ENCODE data around the gene C1orf159. TPM values are rescaled to one million over a fixed set of nuclear protein-coding genes. Genes with fewer than 3 reads are reported as not detected.

Gene C1orf159
- total and polyA plus RNA-seq, 2 of the 8 experiments (the other 6 are each of a cell fraction or from before 2014, with no cell fraction given) = 10.0 to 10.9 TPM

DNA sequence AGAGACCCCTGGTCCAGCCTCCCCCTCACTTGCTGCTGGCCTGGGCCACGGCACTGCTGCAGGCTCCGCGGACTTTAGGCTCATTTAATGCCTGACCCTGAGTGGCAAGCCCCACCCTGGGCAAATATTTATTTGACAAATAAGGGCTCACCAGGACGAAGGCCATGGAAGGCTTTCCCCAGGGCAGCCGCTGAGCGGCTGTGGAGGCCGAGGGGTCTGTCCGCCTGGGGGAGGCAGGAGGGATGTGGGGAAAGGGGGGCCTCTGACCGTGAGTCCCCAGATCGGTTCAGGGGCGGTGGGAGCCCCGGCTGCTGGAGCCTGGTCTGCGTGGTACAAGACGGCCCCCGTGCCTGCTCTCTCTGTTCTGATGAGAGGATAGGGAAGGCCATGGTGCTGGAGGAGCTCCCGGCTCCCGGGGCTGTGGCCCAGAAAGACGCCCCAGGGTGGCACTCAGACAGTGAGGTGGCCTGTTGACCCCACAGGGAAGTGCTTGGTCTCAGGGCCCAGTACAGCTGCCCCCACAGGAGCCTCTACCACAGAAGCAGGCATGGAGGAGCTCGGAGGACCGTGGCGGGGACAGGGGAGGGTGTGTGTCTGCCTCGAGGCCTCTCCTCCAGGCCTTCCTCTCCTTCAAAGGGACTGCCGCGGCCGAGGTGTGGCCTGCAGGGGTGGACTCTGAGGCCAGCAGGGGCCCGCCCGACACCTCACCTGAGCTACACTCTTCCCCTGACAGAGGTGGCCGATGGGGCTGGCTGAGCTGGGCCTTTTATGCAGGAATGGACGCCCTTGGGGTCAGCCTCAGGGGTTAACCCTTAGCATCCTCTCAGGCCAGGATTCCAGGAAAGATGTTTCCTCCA is 9.1 kb upstream of the C1orf159 start:
- no peaks in the 10 kb centered on the region for H3K23me2 ChIP-seq (ENCODE audit: low read depth, low read length)
- H2BK120ac ChIP-seq (replicated peaks; ENCODE audit: low read depth, low read length) = no peak overlapping the region
- H4K5ac ChIP-seq (ENCODE audit: insufficient read length, low read depth, low read length) = no peak overlapping the region
- peaks cover 0 to 3% (median 2%) of the 10 kb centered on the region in 4 experiments; a peak in 4 of 7 replicates for H3K4me1 ChIP-seq (replicated peaks in 1 of 4; ENCODE audit: control insufficient read depth in 3 of 4, insufficient read depth in 4 of 4, low read length in 3 of 4)
- 90% methylated on average over 25 of the region's 29 CpGs; no CpG with 5 or more reads in 1 of the 2 experiments for WGBS, 2 experiments (ENCODE audit: extremely low coverage in 1 of 2, insufficient coverage in 1 of 2, insufficient read length in 1 of 2, insufficient replicate concordance in 2 of 2, low coverage in 1 of 2, low lambda C conversion rate in 2 of 2, missing lambda C conversion rate in 1 of 2)
- no peak overlapping the region for H3K9ac ChIP-seq (replicated peaks in 1 of 4; ENCODE audit: extremely low read depth in 1 of 4, low read depth in 3 of 4, low read length in 3 of 4)
- no peak overlapping the region for H3K56ac ChIP-seq (replicated peaks; ENCODE audit: insufficient read length, low read depth, low read length)
- FAIRE-seq (no peak), DNase-seq (ENCODE audit: low read depth in 1 of 2, low spot score in 2 of 2) (no peak)
- no peak overlapping the region for H3K4ac ChIP-seq (replicated peaks; ENCODE audit: insufficient read length, low read depth, low read length)
- H2AFZ ChIP-seq (ENCODE audit: low read length) = no peak overlapping the region
- no peak overlapping the region for H2BK20ac ChIP-seq (ENCODE audit: low read length)
- ChIA-PET CTCF (ENCODE audit: partially characterized antibody) (interaction anchor here (0.7 to 1.7 kb wide), 13 partner anchors 45 to 166 kb away, joined by 3 to 5 read pairs (median 3); no protein-coding TSS in a partner anchor), POLR2A (ENCODE audit: partially characterized antibody) (interaction anchor here (1.0 to 1.6 kb wide), 3 partner anchors 16 to 106 kb away, joined by 3 to 4 read pairs (median 3); partner anchors contain the start of genes B3GALT6 and SDF4)
- no peak overlapping the region for H3K14ac ChIP-seq (ENCODE audit: insufficient read length)
- TF ChIP-seq HDAC2 (IDR thresholded peaks at IDR 0.05; ENCODE audit: borderline replicate concordance in 1 of 2, low read depth in 2 of 2, low read length in 2 of 2) (no peak), JUND (IDR thresholded peaks at IDR 0.05; ENCODE audit: low read length) (no peak)
- TF ChIP-seq, protein P1, sequence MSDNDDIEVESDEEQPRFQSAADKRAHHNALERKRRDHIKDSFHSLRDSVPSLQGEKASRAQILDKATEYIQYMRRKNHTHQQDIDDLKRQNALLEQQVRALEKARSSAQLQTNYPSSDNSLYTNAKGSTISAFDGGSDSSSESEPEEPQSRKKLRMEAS (IDR thresholded peaks at IDR 0.05) = no peak
- H2BK15ac ChIP-seq (ENCODE audit: low read length) = no peak overlapping the region
- H4K20me1 ChIP-seq (replicated peaks in 1 of 2; ENCODE audit: control insufficient read depth in 1 of 2, insufficient read depth in 2 of 2, low read length in 2 of 2) = peaks cover 0 to 3% of the 10 kb centered on the region in 2 experiments
- H2BK12ac ChIP-seq (ENCODE audit: low read depth, low read length) = no peak overlapping the region
- H3K4me2 ChIP-seq (ENCODE audit: insufficient read depth in 1 of 2, low read depth in 2 of 2, low read length in 2 of 2) = no peak overlapping the region
- no peak overlapping the region for H4K91ac ChIP-seq (replicated peaks; ENCODE audit: insufficient read length, low read length)
- H3K27me3 ChIP-seq (replicated peaks in 1 of 4; ENCODE audit: control insufficient read depth in 3 of 4, extremely low read depth in 1 of 4, insufficient read depth in 3 of 4, low read length in 3 of 4) = no peaks in the 10 kb centered on the region; a peak in 3 of 7 replicates
- no peak overlapping the region for H2BK5ac ChIP-seq (ENCODE audit: low read depth, low read length)
- H3K23ac ChIP-seq (ENCODE audit: insufficient read length) = no peak overlapping the region
- H2AK5ac ChIP-seq (ENCODE audit: low read depth, low read length) = no peak overlapping the region
- H4K8ac ChIP-seq (ENCODE audit: extremely low read depth, insufficient read depth, low read length) = no peak overlapping the region
- no peak overlapping the region for H3K18ac ChIP-seq (ENCODE audit: extremely low read depth, low read length)
- no peak overlapping the region for H3K4me3 ChIP-seq (ENCODE audit: extremely low read depth in 1 of 4, insufficient read depth in 2 of 4, low read depth in 3 of 4, low read length in 4 of 4)
- H3K79me2 ChIP-seq (ENCODE audit: control insufficient read depth in 1 of 2, insufficient read depth in 2 of 2, low read length in 2 of 2) = no peaks in the 10 kb centered on the region
- peaks cover 0 to 8% of the 10 kb centered on the region in 2 experiments; a peak in 1 of 4 replicates for H3K9me3 ChIP-seq (ENCODE audit: insufficient read depth in 2 of 2, low read depth in 1 of 2, low read length in 1 of 2)
- no peak overlapping the region for H3K27ac ChIP-seq (ENCODE audit: low read depth, low read length)
- H3K36me3 ChIP-seq (ENCODE audit: control insufficient read depth in 2 of 4, insufficient read depth in 4 of 4, low read length in 3 of 4) = no peaks in the 10 kb centered on the region
- H3K79me1 ChIP-seq (ENCODE audit: low read depth, low read length) = no peaks in the 10 kb centered on the region

All from H1 (cell line).